GM12873 (cell line): ENCODE data around the gene GSTM3.

ENCODE experiments used
- CTCF ChIP-seq: IDR thresholded peaks from 2 replicates; pipeline ENCODE4 v1.5.1; 2012; ENCODE audit warnings: low read depth, mild to moderate bottlenecking, moderate library complexity, low read length, control low read depth; ENCODE audit not compliant: insufficient read depth; ENCODE audit errors: missing control alignments

GSTM3 gene

DNA sequence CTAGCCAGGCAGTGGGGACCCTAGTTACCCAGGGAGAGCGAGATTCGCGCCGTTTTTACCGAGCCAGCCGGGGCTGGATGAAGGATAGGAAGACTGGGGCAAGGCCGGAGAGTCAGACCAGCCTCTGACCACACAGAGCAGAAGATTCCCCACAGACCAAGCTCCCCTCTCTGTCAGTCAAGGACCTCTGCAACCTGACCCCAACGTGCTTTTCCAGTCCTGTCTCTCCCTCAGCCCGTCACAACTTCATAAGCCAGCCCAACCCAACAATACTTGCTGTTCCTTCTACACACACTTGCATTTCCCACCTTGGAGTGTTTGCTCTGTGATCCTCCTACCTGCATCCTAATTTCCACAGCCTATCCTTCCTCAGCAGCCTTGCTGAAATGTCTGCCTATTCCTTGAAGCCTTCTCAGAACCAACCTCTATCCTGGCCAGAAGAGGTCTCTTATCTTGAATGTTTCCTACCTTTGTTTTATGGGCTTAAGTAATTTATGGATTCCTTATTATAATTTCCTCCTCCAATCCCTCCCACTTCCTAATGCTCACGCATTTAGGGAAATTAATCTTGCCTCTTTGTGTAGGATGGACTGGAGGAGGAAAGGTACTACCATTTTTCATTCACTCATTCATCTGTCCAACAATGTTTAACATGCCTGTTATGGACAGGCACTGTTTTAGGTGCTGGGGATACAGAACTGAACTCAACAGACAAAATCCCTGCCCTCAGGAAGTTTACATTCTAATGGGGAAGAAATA, at the start of gene GSTM3:
GSTM3 (minus strand) TSS at position 424 of the 759 bp plus-strand sequence. CDS start 751 bp downstream, outside the sequence.
- TF ChIP-seq CTCF = no peak

DNA sequence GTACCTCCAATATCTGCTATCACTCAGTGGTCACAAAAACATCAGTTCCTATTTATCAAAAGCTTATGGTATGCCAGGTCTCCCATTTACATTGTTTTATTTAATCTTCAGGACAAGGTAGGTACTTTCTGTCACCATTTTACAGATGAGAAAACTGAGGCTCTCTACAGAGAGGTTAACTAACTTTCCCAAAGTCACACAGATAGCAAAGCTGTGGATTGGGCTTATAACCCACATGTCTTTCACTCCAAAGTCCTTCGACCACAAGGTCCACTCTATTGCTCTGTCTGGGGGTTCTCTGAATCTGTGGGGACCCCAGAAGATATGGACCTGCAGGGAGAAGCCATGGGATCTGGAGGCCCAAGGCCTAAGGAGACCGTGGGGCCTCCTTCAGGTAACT, 49.5 kb upstream of the GSTM3 start:
- no peak for TF ChIP-seq CTCF

DNA sequence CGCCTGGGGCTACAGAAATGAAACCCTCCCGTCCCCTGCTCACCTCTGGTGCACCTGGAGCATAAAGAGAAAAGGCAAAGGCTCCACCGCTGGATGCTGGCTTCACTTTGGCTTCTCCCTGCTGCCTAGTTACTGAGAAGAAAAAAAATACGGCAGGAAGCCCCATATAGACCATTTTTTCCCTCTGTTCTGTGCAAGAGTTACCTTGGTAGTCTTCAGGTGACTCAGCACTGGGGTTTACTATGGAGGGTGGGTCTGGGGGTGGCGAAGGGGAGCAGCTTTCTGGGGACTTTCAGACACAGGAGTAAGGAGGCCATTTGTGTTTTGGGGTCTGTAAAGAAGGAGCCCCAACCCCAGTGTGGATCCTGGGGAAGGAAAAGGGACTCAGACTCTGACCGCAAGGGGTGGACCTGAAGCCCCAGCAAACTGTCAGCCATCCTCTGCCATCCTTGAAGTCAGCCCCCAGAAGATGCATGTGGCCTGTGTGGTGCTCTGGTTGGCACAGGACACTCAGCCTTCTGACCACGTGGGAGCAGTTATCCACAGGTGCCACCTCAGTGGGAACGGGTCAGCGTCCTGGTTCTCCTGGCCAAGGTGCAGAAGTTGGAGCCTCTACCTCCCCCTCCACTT, 48.8 kb upstream of the GSTM3 start:
- no peak for TF ChIP-seq CTCF

GRCh38 chr1:109788695-109789521, 48.1 kb upstream of the GSTM3 start:
- TF ChIP-seq CTCF = peak; percentile 59

DNA sequence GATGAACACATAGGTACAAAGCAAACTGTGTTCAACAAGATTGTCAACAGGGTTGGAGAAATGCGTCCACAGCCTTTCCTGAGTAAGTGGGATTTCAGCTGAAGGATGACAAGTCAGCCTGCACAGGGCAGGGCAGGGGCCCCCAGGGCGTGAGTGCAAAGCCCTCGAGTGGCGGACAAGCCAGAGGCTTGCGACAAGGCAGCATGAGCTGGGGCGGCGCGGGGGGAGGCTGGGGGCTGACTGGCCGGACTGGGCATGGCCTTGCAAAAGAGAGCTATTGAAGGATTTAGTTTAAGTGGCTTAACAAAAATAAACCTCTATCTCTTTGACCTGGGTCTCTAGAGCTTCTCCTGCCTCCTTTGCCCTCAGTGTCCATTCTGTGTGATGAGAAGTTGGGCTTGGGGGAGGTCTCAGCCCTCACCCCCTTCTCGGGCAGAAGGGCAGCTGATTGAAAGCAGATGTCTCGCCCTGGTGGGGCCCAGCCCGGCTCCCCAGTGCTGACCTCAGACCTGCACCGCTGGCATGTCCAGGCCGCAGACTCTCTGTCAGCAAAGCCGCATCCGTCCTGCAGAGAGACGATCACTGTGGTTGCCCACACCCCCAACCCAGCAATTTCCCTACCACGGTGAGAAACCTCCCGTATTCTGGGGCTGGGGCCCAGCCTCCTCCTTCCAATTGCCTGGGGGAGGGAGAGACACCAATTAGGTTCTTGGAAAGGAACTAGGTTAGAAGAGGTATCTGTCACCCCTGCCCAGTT, 47.2 kb upstream of the GSTM3 start:
- no peak for TF ChIP-seq CTCF

- no peak for TF ChIP-seq CTCF
Measured at GRCh38 chr1:109787211-109787844, 46.5 kb upstream of the GSTM3 start.
